MCF 10A (cell line): ENCODE measurements around the gene CYP4F2. TPM values are rescaled to one million over a fixed set of nuclear protein-coding genes. Genes with fewer than 3 reads are reported as not detected.

Experiments used
- BruUV-seq: library from RNA; stranded (reverse); fragments of 400-500 nt; replicated peaks from 2 replicates; lab custom pipeline; 2021; lab: Mats Ljungman, UMichigan
- CTCF ChIA-PET: fragments of 300-600 bp; sonication (Branson Sonifier 250); formaldehyde crosslinking; extraction: SDS; loops from one replicate; lab custom pipeline; 2021; ENCODE audit warnings: antibody characterized with exemption, inconsistent platforms; lab: Yijun Ruan, JAX
- POLR2A ChIA-PET: fragments of 300-600, 350-650 bp; sonication (Branson Sonifier 250); formaldehyde crosslinking; extraction: SDS; loops from one replicate; lab custom pipeline; 2020; ENCODE audit warnings: antibody characterized with exemption, inconsistent platforms; lab: Yijun Ruan, JAX
- DNase-seq: peaks from one replicate; pipeline ENCODE4 v3.0.0-alpha.2; 2018; ENCODE audit not compliant: unreplicated experiment
- H3K27ac Mint-ChIP-seq: one replicate; pipeline ENCODE4 v1.8.0; 2022; ENCODE audit warnings: mild to moderate bottlenecking, low read depth, mixed read lengths; ENCODE audit not compliant: unreplicated experiment
- H3K27me3 Mint-ChIP-seq: one replicate; pipeline ENCODE4 v1.8.0; 2022; ENCODE audit warnings: mixed read lengths; ENCODE audit not compliant: insufficient read depth, unreplicated experiment
- H3K36me3 Mint-ChIP-seq: one replicate; pipeline ENCODE4 v1.8.0; 2022; ENCODE audit warnings: mild to moderate bottlenecking, moderate library complexity, mixed read lengths; ENCODE audit not compliant: insufficient read depth, unreplicated experiment
- H3K4me1 Mint-ChIP-seq: one replicate; pipeline ENCODE4 v1.8.0; 2022; ENCODE audit warnings: mixed read lengths; ENCODE audit not compliant: insufficient read depth, unreplicated experiment
- H3K4me3 Mint-ChIP-seq: one replicate; pipeline ENCODE4 v1.8.0; 2022; ENCODE audit warnings: mild to moderate bottlenecking, moderate library complexity, mixed read lengths; ENCODE audit not compliant: unreplicated experiment
- H3K9me3 Mint-ChIP-seq: one replicate; pipeline ENCODE4 v1.8.0; 2022; ENCODE audit warnings: mixed read lengths; ENCODE audit not compliant: unreplicated experiment
- intact Hi-C: fragments of 100-400 bp; cut with micrococcal nuclease; formaldehyde crosslinking; loops from 2 replicates; pipeline ENCODE4 v1.14.1; 2022
- total RNA-seq: library from RNA; stranded (reverse); gene quantifications from 2 replicates; pipeline ENCODE4 v1.2.3, GENCODE V29; 2022
- TF ChIP-seq, protein P1 (sequence below): fragments of 200-600 bp; IDR thresholded peaks from one replicate; pipeline ENCODE4 v1.8.0; 2022; ENCODE audit warnings: antibody characterized with exemption, mild to moderate bottlenecking; ENCODE audit not compliant: unreplicated experiment

CYP4F2 gene
- total RNA-seq, 1 experiment from 2014 or later: 0.14 TPM

DNA sequence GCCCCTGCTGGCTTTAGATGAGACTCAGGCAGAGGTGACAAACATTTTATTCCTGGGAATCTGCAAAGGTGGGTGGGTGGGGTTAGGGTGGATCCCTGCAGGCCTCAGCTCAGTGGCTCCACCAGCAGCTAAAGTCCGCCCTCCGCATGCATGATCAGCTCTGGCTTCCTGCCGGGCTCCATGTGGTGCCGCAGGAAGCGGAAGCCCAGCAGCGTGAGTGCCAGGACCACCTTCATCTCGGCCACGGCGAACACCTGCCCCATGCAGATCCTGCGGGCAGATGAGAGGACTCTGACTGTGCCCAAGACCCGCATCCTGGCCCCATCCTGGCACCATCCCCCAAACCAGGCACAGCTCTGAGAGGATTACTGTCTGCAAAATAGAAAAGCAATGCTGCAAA is 26.3 kb downstream of the CYP4F2 start:
- peaks cover 5% of the 10 kb centered on the region for H3K9me3 Mint-ChIP-seq
- CTCF ChIA-PET: no interaction called here
- no peaks in the 10 kb centered on the region for H3K4me1 Mint-ChIP-seq
- POLR2A ChIA-PET: no interaction called here
- no peak overlapping the region for H3K27ac Mint-ChIP-seq
- H3K4me3 Mint-ChIP-seq: no peak overlapping the region
- H3K36me3 Mint-ChIP-seq: no peaks in the 10 kb centered on the region
- DNase-seq: no peak
- no TSS peak for BruUV-seq
- TF ChIP-seq, protein P1, sequence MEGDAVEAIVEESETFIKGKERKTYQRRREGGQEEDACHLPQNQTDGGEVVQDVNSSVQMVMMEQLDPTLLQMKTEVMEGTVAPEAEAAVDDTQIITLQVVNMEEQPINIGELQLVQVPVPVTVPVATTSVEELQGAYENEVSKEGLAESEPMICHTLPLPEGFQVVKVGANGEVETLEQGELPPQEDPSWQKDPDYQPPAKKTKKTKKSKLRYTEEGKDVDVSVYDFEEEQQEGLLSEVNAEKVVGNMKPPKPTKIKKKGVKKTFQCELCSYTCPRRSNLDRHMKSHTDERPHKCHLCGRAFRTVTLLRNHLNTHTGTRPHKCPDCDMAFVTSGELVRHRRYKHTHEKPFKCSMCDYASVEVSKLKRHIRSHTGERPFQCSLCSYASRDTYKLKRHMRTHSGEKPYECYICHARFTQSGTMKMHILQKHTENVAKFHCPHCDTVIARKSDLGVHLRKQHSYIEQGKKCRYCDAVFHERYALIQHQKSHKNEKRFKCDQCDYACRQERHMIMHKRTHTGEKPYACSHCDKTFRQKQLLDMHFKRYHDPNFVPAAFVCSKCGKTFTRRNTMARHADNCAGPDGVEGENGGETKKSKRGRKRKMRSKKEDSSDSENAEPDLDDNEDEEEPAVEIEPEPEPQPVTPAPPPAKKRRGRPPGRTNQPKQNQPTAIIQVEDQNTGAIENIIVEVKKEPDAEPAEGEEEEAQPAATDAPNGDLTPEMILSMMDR: no peak
- H3K27me3 Mint-ChIP-seq: no peaks in the 10 kb centered on the region
- intact Hi-C loops: no loop called here

DNA sequence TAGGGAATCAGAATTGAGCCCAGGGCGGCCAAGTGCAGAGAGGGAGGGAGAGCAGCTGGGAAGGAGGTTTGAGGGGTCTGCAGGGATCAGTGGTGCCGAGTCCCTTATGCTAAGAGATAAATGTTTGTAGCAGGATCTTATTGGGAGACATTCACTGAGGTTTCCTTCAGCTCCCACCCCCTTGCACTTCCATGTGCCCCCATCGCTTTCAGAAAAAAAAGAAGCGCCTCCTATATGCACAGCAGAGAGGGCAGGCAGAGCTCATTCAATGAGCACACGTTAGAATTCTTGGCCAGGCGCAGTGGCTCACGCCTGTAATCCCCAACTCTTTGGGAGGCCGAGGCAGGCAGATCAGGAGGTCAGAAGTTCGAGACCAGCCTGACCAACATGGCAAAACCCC is 28.0 kb downstream of the CYP4F2 start:
- Mint-ChIP-seq H3K27me3 (no peaks in the 10 kb centered on the region), H3K4me1 (no peaks in the 10 kb centered on the region), H3K36me3 (no peaks in the 10 kb centered on the region), H3K27ac (no peak overlapping the region), H3K4me3 (no peak overlapping the region), H3K9me3 (peaks cover 5% of the 10 kb centered on the region)
- POLR2A ChIA-PET: interaction anchor here (1.6 kb wide), 1 partner anchor 33 kb away, joined by 6 read pairs; no protein-coding TSS in a partner anchor
- DNase-seq: no peak
- intact Hi-C loops: loop anchor here (1.0 kb wide), 1 partner anchor 241 kb away; no protein-coding TSS in a partner anchor
- BruUV-seq: no TSS peak
- CTCF ChIA-PET: interaction anchor here (0.5 to 1.3 kb wide), 7 partner anchors 10 to 240 kb away, joined by 3 to 8 read pairs (median 4); no protein-coding TSS in a partner anchor
- TF ChIP-seq, protein P1: no peak

DNA sequence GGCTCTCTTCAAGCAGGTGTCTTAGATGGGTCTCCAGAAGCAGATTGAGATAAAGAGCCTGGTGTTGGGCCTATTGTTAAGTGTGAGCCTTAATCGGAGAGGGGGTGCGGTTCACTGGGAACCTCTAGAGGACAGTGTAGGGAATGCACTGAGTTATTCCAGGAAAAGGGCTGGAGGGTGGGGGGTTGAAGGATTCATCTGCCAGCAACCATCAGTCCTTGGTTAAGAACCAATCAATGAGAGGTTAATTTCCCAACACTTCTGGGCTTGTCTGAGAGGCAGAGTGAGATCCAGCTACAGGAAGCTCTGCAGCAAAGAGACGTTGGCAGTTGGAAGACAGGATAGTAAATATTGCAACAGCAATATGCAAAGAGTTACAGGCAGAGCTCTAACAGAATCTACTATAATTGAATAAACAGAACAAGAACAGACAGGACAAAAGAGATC is 28.7 kb downstream of the CYP4F2 start:
- H3K4me3 Mint-ChIP-seq: no peak overlapping the region
- TF ChIP-seq, protein P1: peak; percentile 57
- DNase-seq: peak; percentile 60
- intact Hi-C loops: loop anchor here (1.0 kb wide), 1 partner anchor 240 kb away; no protein-coding TSS in a partner anchor
- H3K27ac Mint-ChIP-seq: no peak overlapping the region
- no peaks in the 10 kb centered on the region for H3K27me3 Mint-ChIP-seq
- no TSS peak for BruUV-seq
- no peaks in the 10 kb centered on the region for H3K36me3 Mint-ChIP-seq
- peaks cover 5% of the 10 kb centered on the region for H3K9me3 Mint-ChIP-seq
- POLR2A ChIA-PET: interaction anchor here (1.6 kb wide), 1 partner anchor 33 kb away, joined by 6 read pairs; no protein-coding TSS in a partner anchor
- CTCF ChIA-PET: interaction anchor here (0.5 to 1.3 kb wide), 9 partner anchors 9 to 312 kb away, joined by 3 to 8 read pairs (median 4); no protein-coding TSS in a partner anchor
- no peaks in the 10 kb centered on the region for H3K4me1 Mint-ChIP-seq

DNA sequence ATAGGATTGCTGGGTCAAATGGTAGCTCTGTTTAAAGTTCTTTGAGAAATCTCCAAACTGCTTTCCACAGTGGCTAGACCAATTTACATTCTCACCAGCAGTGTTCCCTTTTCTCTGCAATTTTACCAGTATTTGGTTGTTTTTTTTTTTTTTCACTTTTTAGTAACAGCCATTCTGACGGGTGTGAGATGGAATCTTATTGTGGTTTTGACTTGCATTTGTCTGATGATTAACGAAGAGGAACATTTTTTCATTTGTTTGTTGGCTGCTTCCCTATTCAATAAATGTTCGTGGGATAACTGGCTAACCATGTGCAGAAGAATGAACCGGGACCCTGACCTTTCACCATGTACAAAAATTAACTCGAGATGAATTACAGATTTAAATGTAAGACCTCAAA is 31.2 kb downstream of the CYP4F2 start:
- no peaks in the 10 kb centered on the region for H3K27me3 Mint-ChIP-seq
- no peaks in the 10 kb centered on the region for H3K4me1 Mint-ChIP-seq
- TF ChIP-seq, protein P1: no peak
- ChIA-PET CTCF (no interaction called here), POLR2A (no interaction called here)
- no peak overlapping the region for H3K4me3 Mint-ChIP-seq
- BruUV-seq: no TSS peak
- DNase-seq: no peak
- intact Hi-C loops: no loop called here
- no peaks in the 10 kb centered on the region for H3K36me3 Mint-ChIP-seq
- H3K27ac Mint-ChIP-seq: no peak overlapping the region
- H3K9me3 Mint-ChIP-seq: peaks cover 5% of the 10 kb centered on the region
